Keratinocyte (primary cell): Measurements from ENCODE around the gene NDUFA7. TPM values are rescaled to one million over a fixed set of nuclear protein-coding genes. Genes with fewer than 3 reads are reported as not detected.
"Not testable (repeated sequence)": the region's sequence is repeated elsewhere in the genome, so short reads cannot be mapped to it uniquely, and the experiment has no call there.

Experiments used
- DNase-seq: peaks from one replicate; pipeline ENCODE4 v3.0.0-alpha.2; 2011; ENCODE audit warnings: low read depth, missing footprints, low spot score
- FAIRE-seq: peaks from 2 replicates; lab custom pipeline; 2011; peaks lifted over from hg19 to GRCh38; lab: Jason Lieb, UNC
- H2AFZ ChIP-seq: 2 replicates; pipeline ENCODE4 v1.6.0; 2012; ENCODE audit warnings: low read length, control low read depth, inconsistent platforms; ENCODE audit not compliant: control insufficient read depth
- H3K27ac ChIP-seq: 2 replicates; pipeline ENCODE4 v1.5.1; 2011; ENCODE audit warnings: low read length; ENCODE audit not compliant: control insufficient read depth, insufficient read depth
- H3K27me3 ChIP-seq: 3 replicates; pipeline ENCODE4 v1.6.0; 2011; ENCODE audit warnings: low read length; ENCODE audit not compliant: control insufficient read depth, insufficient read depth; ENCODE audit errors: extremely low read depth
- H3K36me3 ChIP-seq, 2 experiments: 2 replicates in 1 of 2; 3 replicates in 1 of 2; pipeline ENCODE4 v1.5.1; 2011; ENCODE audit warnings: low read length in 2 of 2, mild to moderate bottlenecking in 1 of 2; ENCODE audit not compliant: control insufficient read depth in 2 of 2, insufficient read depth in 2 of 2; ENCODE audit errors: extremely low read depth in 1 of 2
- H3K4me1 ChIP-seq: 3 replicates; pipeline ENCODE4 v1.5.1; 2011; ENCODE audit warnings: low read length; ENCODE audit not compliant: control insufficient read depth, insufficient read depth; ENCODE audit errors: extremely low read depth
- H3K4me2 ChIP-seq: 3 replicates; pipeline ENCODE4 v1.6.0; 2011; ENCODE audit warnings: low read depth, low read length; ENCODE audit not compliant: control insufficient read depth, insufficient read depth; ENCODE audit errors: extremely low read depth
- H3K4me3 ChIP-seq, 3 experiments: fragments of 200-600 bp in 1 of 3; sonication (generic) in 1 of 3; 2 replicates in 2 of 3; 3 replicates in 1 of 3; pipeline ENCODE4 v1.5.1; 2011 to 2016; ENCODE audit warnings: low read length in 3 of 3, mild to moderate bottlenecking in 3 of 3, control low read depth in 2 of 3, inconsistent platforms in 1 of 3, low read depth in 1 of 3, mixed read lengths in 1 of 3, mixed run types in 1 of 3, moderate library complexity in 1 of 3; ENCODE audit not compliant: control insufficient read depth in 2 of 3, insufficient read depth in 2 of 3; ENCODE audit errors: extremely low read depth in 1 of 3
- H3K79me2 ChIP-seq: 2 replicates; pipeline ENCODE4 v1.6.0; 2012; ENCODE audit warnings: low read length; ENCODE audit not compliant: control insufficient read depth, insufficient read depth
- H3K9ac ChIP-seq: 3 replicates; pipeline ENCODE4 v1.6.0; 2011; ENCODE audit warnings: low read length; ENCODE audit not compliant: control insufficient read depth, insufficient read depth; ENCODE audit errors: extremely low read depth
- H3K9me1 ChIP-seq: 3 replicates; pipeline ENCODE4 v1.6.0; 2011; ENCODE audit warnings: low read length; ENCODE audit not compliant: control insufficient read depth, insufficient read depth; ENCODE audit errors: extremely low read depth
- H3K9me3 ChIP-seq: 2 replicates; pipeline ENCODE4 v1.5.1; 2012; ENCODE audit warnings: low read depth, low read length; ENCODE audit not compliant: control insufficient read depth
- H4K20me1 ChIP-seq: 3 replicates; pipeline ENCODE4 v1.6.0; 2011; ENCODE audit warnings: low read length; ENCODE audit not compliant: control insufficient read depth, insufficient read depth; ENCODE audit errors: extremely low read depth
- EZH2 ChIP-seq: IDR thresholded peaks from one replicate; pipeline ENCODE4 v1.6.1; 2012; ENCODE audit warnings: inconsistent platforms, mild to moderate bottlenecking, low read length, moderate library complexity
- dilution Hi-C: fragments of 300-500 bp; cut with MboI; formaldehyde crosslinking; loops from one replicate; pipeline ENCODE4 v1.7.0; 2020; ENCODE audit warnings: low sequenced_read_pairs; ENCODE audit not compliant: extremely low pct_ligation_motif_present
- polyA plus RNA-seq, 5 experiments: library from polyadenylated mRNA; depleted of rRNA in 3 of 5; stranded (reverse) in 3 of 5; stranded (forward) in 1 of 5; unstranded in 1 of 5; fragments of >200 nt; gene quantifications; 1 replicate in 1 of 5; 2 replicates in 3 of 5; 3 replicates in 1 of 5; pipeline versions ENCODE4 v1.2.1 to v1.2.3, GENCODE V29; 2011 to 2012; ENCODE audit warnings: missing spikeins in 2 of 5, low read depth in 1 of 5, low replicate concordance in 1 of 5
- TF ChIP-seq, protein P1 (sequence below), 3 experiments: IDR thresholded peaks in 1 of 3; conservative IDR thresholded peaks in 1 of 3; optimal IDR thresholded peaks in 1 of 3; 2 replicates in 2 of 3; 3 replicates in 1 of 3; pipeline versions ENCODE3 to v1.5.1; 2011; ENCODE audit warnings: low read length in 3 of 3, mild to moderate bottlenecking in 3 of 3, moderate library complexity in 2 of 3, control low read depth in 1 of 3, inconsistent platforms in 1 of 3; ENCODE audit not compliant: insufficient read depth in 2 of 3; ENCODE audit errors: extremely low read depth in 1 of 3

The NDUFA7 gene
- polyA plus RNA-seq, 1 donor (not counting 4 experiments of a cell fraction or from before 2014, with no cell fraction given) = 59.2 TPM

GRCh38 chr19:8319807-8320520 lies 1.2 kb downstream of the NDUFA7 start:
- no peak for FAIRE-seq
- H3K79me2 ChIP-seq = peaks cover 39% of the 10 kb centered on the region
- peak overlapping the region; percentile 86 for H3K4me2 ChIP-seq
- peak overlapping the region; percentile 83 to 97 (median 90) for H3K4me3 ChIP-seq
- H2AFZ ChIP-seq = no peak overlapping the region
- peaks cover 16% of the 10 kb centered on the region for H3K4me1 ChIP-seq
- H3K9me1 ChIP-seq = no peaks in the 10 kb centered on the region
- H3K36me3 ChIP-seq = peaks cover 15 to 25% of the 10 kb centered on the region in 2 experiments
- DNase-seq = no peak
- no peaks in the 10 kb centered on the region for H3K9me3 ChIP-seq
- TF ChIP-seq, protein P1, sequence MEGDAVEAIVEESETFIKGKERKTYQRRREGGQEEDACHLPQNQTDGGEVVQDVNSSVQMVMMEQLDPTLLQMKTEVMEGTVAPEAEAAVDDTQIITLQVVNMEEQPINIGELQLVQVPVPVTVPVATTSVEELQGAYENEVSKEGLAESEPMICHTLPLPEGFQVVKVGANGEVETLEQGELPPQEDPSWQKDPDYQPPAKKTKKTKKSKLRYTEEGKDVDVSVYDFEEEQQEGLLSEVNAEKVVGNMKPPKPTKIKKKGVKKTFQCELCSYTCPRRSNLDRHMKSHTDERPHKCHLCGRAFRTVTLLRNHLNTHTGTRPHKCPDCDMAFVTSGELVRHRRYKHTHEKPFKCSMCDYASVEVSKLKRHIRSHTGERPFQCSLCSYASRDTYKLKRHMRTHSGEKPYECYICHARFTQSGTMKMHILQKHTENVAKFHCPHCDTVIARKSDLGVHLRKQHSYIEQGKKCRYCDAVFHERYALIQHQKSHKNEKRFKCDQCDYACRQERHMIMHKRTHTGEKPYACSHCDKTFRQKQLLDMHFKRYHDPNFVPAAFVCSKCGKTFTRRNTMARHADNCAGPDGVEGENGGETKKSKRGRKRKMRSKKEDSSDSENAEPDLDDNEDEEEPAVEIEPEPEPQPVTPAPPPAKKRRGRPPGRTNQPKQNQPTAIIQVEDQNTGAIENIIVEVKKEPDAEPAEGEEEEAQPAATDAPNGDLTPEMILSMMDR (optimal IDR thresholded peaks at IDR 0.05 in 1 of 3, IDR thresholded peaks at IDR 0.05 in 1 of 3, conservative IDR thresholded peaks at IDR 0.05 in 1 of 3; ENCODE audit: extremely low read depth in 1 of 3, insufficient read depth in 2 of 3, low read length in 3 of 3) = no peak
- no peak for TF ChIP-seq EZH2
- peak overlapping the region; percentile 84 for H3K27ac ChIP-seq
- dilution Hi-C loops = no loop called here
- H3K9ac ChIP-seq = peak overlapping the region; percentile 99
- no peaks in the 10 kb centered on the region for H3K27me3 ChIP-seq
- peaks cover 10% of the 10 kb centered on the region for H4K20me1 ChIP-seq

DNA sequence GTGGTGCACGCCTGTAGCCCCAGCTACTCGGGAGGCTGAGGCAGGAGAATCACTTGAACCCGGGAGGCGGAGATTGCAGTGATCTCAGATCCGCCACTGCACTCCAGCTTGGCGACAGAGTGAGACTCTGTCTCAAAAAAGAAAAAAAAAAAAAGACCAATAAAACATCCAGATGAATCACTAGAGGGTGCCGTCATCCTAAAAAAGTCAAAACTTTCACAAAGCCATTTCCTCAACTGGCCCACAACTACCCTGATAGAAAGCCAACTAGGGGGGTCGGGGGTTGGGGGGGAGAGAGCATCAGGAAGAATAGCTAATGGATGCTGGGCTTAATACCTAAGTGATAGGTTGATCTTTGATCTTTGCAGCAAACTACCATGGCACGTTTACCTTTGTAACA lies 2.3 kb downstream of the NDUFA7 start:
- FAIRE-seq = not testable (repeated sequence)
- H3K36me3 ChIP-seq = peaks cover 15 to 22% of the 10 kb centered on the region in 2 experiments

More for the DNA sequence above, 2.3 kb downstream of the NDUFA7 start:
- H3K27me3 ChIP-seq, H3K9me3 ChIP-seq, DNase-seq, H4K20me1 ChIP-seq, H2AFZ ChIP-seq, H3K9me1 ChIP-seq, H3K4me3 ChIP-seq, H3K9ac ChIP-seq, dilution Hi-C loops, H3K27ac ChIP-seq, H3K4me2 ChIP-seq: not testable (repeated sequence)
- Histone ChIP-seq H3K4me1 (peaks cover 16% of the 10 kb centered on the region), H3K79me2 (peaks cover 39% of the 10 kb centered on the region)
